ENCODE measurements around the gene RBMS2. TPM values are rescaled to one million over a fixed set of nuclear protein-coding genes. Genes with fewer than 3 reads are reported as not detected.

Gene RBMS2, protein sequence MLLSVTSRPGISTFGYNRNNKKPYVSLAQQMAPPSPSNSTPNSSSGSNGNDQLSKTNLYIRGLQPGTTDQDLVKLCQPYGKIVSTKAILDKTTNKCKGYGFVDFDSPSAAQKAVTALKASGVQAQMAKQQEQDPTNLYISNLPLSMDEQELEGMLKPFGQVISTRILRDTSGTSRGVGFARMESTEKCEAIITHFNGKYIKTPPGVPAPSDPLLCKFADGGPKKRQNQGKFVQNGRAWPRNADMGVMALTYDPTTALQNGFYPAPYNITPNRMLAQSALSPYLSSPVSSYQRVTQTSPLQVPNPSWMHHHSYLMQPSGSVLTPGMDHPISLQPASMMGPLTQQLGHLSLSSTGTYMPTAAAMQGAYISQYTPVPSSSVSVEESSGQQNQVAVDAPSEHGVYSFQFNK
- total RNA-seq = 10 to 100 TPM; 20.6 to 33.0 (median 23.1) TPM
- 10 to 100 TPM in 1 of 3 donors, 1 to 10 TPM in 2; 8.4 to 12.3 (median 9.8) TPM for polyA plus RNA-seq

DNA sequence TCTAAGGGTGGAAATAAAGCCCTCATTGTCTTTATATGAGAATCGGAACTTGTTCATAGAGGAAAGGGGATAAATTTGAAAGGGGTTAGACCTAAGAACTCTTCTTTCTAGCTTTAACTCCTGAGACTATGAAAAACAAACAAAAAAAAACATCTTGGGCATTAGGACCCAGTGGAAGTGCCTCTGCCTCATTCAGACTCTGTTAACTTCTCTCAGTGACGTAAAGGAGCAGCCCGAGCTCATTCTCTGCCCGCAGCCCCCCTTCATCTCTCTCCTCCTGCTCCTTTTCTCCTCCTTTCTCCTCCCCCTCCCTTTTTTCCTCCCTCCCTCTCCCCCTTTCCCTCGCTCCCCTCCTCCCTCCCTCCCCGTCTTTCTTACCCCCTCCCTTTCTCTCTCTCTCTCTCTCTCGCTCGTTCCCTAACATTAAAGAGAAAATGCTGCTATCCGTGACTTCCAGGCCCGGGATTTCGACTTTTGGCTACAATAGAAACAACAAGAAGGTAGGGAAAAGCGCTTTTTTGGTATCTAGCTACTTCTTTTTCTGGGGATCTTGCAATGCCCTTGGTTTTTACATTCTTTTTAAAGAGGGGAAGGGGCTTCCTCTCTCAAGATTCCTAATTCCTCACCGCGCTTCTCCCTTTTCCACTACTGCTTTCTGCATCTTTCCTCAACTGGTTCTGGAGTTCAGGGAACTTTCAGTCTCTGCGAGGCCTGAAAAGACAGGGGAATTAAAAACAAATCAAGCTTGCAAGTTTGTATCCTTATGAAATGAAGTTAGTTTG, at the start of gene RBMS2:
Gene RBMS2 (plus strand): TSS at position 231 of the 782 bp plus-strand sequence. CDS start 204 bp downstream, at position 435.
- intact Hi-C loops (cut with DNase I) = loop anchor here (2.0 kb wide), 1 partner anchor 115 kb away; no protein-coding TSS in a partner anchor
- Histone ChIP-seq H3K27me3 (no peaks in the 10 kb centered on the region), H3K4me3 (peak within 1 kb of the TSS; percentile 53 to 68 (median 60)), H3K27ac (peak within 1 kb of the TSS; percentile 90 to 94 (median 92)), H3K36me3 (no peaks in the 10 kb centered on the region), H3K9me3 (no peaks in the 10 kb centered on the region), H3K4me1 (peaks cover 0 to 54% (median 47%) of the 10 kb centered on the region in 4 donors)
- peak; percentile 95 for DNase-seq
- TF ChIP-seq, protein P1, sequence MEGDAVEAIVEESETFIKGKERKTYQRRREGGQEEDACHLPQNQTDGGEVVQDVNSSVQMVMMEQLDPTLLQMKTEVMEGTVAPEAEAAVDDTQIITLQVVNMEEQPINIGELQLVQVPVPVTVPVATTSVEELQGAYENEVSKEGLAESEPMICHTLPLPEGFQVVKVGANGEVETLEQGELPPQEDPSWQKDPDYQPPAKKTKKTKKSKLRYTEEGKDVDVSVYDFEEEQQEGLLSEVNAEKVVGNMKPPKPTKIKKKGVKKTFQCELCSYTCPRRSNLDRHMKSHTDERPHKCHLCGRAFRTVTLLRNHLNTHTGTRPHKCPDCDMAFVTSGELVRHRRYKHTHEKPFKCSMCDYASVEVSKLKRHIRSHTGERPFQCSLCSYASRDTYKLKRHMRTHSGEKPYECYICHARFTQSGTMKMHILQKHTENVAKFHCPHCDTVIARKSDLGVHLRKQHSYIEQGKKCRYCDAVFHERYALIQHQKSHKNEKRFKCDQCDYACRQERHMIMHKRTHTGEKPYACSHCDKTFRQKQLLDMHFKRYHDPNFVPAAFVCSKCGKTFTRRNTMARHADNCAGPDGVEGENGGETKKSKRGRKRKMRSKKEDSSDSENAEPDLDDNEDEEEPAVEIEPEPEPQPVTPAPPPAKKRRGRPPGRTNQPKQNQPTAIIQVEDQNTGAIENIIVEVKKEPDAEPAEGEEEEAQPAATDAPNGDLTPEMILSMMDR (IDR thresholded peaks at IDR 0.05) = no peak
- TF ChIP-seq POLR2AphosphoS5 (IDR thresholded peaks at IDR 0.05) = peak in 3 of 4 donors; percentile 38 to 77 (median 47)
- peak in 1 of 4 donors; percentile 6 for TF ChIP-seq EP300 (IDR thresholded peaks at IDR 0.05)
- peak; percentile 7 to 14 for TF ChIP-seq POLR2A (IDR thresholded peaks at IDR 0.05)
- whole genome bisulfite sequencing, 2 donors = 1 to 3% methylated on average over 15 of the region's 15 CpGs

DNA sequence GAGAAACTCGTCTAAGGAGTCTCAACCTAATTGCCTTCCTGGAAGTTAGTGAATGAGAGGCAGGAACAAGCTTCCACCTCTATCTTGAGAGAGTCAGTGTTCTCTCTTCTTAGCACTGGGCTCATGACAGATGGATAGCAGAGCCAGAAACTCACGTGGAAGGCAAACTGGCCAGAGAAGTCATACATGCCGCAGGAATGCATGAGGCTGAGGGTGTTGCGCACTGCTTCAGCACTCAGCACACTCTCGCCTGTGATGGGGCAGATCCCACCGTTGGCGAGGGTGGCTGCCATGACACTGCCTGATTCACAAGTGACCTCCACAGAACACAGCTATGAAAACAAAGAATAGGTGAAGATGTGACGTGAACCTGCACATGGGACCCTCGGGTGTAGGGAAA, 47.2 kb upstream of the RBMS2 start:
- intact Hi-C loops (cut with DNase I) = no loop called here
- Histone ChIP-seq H3K27me3 (no peaks in the 10 kb centered on the region), H3K27ac (no peak overlapping the region), H3K36me3 (no peaks in the 10 kb centered on the region), H3K4me3 (no peak overlapping the region), H3K4me1 (peaks cover 0 to 13% (median 5%) of the 10 kb centered on the region in 4 donors), H3K9me3 (no peaks in the 10 kb centered on the region)
- no peak for TF ChIP-seq POLR2AphosphoS5 (IDR thresholded peaks at IDR 0.05)
- no peak for TF ChIP-seq POLR2A (IDR thresholded peaks at IDR 0.05)
- TF ChIP-seq, protein P1 (IDR thresholded peaks at IDR 0.05) = no peak
- no peak for TF ChIP-seq EP300 (IDR thresholded peaks at IDR 0.05)
- no peak for DNase-seq
- 94 to 95% methylated on average over 9 of the region's 9 CpGs for WGBS, 2 donors

DNA sequence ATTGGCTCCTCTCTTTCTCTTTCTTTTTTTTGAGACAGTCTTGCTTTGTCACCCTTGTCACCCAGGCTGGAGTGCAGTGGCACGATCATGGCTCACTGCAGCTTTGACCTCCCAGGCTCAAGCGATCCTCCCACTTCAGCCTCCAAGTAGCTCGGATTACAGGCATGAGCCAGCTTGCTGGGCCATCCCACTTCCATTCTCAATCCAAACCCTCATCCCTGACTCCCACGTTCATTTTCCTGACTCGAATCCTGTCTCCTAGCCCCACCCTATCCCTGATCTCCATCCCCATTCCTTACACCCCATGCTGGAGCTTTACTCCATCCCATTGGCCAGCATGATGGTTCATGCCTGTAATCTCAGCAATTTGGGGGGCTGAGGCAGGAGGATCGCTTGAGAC, 45.5 kb upstream of the RBMS2 start:
- H3K27ac ChIP-seq = no peak overlapping the region
- H3K9me3 ChIP-seq = no peaks in the 10 kb centered on the region
- no peaks in the 10 kb centered on the region for H3K27me3 ChIP-seq
- H3K4me3 ChIP-seq = no peak overlapping the region
- no peaks in the 10 kb centered on the region for H3K4me1 ChIP-seq
- TF ChIP-seq EP300 (IDR thresholded peaks at IDR 0.05) = no peak
- no peak for TF ChIP-seq POLR2A (IDR thresholded peaks at IDR 0.05)
- no peak for TF ChIP-seq POLR2AphosphoS5 (IDR thresholded peaks at IDR 0.05)
- TF ChIP-seq, protein P1 (IDR thresholded peaks at IDR 0.05) = no peak
- intact Hi-C loops (cut with DNase I) = no loop called here
- WGBS, 2 donors = 87 to 92% methylated on average over 6 of the region's 6 CpGs
- H3K36me3 ChIP-seq = no peaks in the 10 kb centered on the region
- DNase-seq = no peak

DNA sequence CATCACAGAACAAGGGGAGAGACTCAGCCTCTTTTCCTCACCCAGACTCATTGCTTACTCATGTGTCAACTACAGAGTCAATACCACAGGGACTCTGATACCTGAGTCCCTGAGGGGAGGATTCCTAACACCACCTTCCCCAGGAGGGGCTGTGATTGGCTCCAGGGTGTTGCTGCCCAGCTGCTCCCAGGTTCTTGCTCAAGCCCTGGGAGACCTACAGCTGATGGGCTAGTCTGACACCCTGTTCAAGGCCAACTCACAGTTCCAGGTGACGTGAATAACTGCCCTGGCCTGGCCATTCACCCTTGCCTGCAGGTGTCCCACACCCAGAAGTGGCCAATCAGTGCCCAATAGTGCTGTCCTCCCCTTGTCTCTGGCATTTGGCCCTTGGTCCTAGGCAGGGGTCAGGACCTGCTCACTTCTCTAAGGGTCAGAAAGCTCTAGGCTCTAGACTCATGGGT, 44.6 kb upstream of the RBMS2 start:
- intact Hi-C loops (cut with DNase I) = no loop called here

More for the DNA sequence above, 44.6 kb upstream of the RBMS2 start:
- Histone ChIP-seq H3K4me1 (no peaks in the 10 kb centered on the region), H3K36me3 (no peaks in the 10 kb centered on the region), H3K27ac (no peak overlapping the region), H3K27me3 (no peaks in the 10 kb centered on the region), H3K4me3 (no peak overlapping the region), H3K9me3 (no peaks in the 10 kb centered on the region)
- no peak for DNase-seq
- TF ChIP-seq POLR2AphosphoS5 (IDR thresholded peaks at IDR 0.05) (no peak), POLR2A (IDR thresholded peaks at IDR 0.05) (no peak), EP300 (IDR thresholded peaks at IDR 0.05) (no peak)
- TF ChIP-seq, protein P1 (IDR thresholded peaks at IDR 0.05) = no peak
- 84 to 88% methylated on average over 1 of the region's 1 CpG for WGBS, 2 donors
